GM21529 (cell line): ENCODE data around the gene MANF.
A peak's percentile ranks its signal among the peaks of the same experiment; 100 is the strongest.
"Not testable (repeated sequence)": the region's sequence is repeated elsewhere in the genome, so short reads cannot be mapped to it uniquely, and the experiment has no call there.

Experiments
- ATAC-seq: cut with Tn5 transposase; IDR thresholded peaks from one replicate; pipeline ENCODE4 v1.9.1; 2021; ENCODE audit not compliant: unreplicated experiment

MANF gene

DNA sequence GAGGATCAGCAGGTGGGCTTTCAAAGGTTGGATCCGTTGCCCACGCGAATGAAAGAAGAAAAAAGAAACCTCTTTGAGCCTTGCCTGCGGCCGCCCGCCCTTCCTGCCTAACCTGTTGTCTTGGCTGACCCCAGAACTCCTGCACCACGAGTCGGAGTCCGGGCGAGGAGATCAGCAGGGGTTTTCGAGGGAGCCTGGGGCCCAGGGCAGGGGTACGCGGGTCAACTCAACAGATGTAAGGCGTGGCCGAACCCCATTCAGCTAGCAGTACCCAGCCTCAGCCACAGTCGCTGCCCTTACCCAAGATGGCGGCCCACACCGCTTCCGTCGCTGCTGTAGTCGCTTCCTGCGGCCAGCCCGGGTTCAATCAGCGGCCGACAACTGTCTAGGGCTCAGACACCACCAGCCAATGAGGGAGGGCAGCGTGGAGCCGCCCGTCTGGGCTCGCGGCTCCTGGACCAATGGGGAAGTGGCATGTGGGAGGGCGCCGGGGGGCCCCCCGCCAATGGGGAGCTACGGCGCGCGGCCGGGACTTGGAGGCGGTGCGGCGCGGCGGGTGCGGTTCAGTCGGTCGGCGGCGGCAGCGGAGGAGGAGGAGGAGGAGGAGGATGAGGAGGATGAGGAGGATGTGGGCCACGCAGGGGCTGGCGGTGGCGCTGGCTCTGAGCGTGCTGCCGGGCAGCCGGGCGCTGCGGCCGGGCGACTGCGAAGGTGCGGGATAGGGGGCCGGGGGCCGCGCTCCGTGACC lies at the start of gene MANF:
Gene MANF, plus strand, starts transcription at position 566 of the 748 bp plus-strand sequence. Its CDS starts 52 bp downstream, at position 618.
- peak; percentile 95 for ATAC-seq

DNA sequence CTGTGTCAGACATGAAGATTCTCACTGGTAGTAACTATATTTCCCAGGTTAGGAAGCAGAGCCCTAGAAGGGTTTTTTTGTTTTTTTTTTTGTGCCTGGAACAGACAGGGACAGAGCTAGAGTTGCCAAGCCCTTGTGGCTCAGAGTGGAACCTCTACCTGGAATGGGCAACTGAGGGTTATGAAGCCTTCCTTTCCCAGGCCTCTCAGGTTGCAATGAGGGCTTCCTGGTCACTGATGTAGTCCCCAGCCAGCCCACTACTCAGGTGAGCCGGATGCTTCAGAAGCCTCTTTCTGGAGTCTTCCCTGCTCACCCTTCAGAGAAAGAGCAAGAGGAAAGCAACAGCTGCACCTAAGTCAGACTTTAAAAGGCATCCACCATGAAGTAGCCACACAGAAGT lies 48.8 kb upstream of the MANF start:
- ATAC-seq: no peak

DNA sequence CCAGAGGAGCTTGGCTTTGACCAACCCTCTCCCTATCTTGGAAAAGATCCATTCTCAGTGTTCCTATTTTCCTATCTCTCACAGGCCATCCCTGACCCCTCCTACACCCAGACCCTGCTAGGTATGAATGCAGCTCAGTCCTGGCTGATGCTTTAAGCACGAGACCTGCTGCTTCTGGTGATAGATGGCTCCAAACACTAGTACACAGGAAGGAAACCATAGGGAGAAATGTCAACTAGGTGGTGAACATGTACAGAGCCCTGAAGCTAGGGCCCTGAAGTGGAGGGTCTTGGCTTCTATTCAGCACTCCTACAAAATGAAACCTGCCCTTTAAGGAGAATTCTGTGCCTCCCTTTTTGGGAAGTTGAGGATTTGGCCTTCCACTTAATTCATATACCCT lies 47.4 kb upstream of the MANF start:
- ATAC-seq: no peak

DNA sequence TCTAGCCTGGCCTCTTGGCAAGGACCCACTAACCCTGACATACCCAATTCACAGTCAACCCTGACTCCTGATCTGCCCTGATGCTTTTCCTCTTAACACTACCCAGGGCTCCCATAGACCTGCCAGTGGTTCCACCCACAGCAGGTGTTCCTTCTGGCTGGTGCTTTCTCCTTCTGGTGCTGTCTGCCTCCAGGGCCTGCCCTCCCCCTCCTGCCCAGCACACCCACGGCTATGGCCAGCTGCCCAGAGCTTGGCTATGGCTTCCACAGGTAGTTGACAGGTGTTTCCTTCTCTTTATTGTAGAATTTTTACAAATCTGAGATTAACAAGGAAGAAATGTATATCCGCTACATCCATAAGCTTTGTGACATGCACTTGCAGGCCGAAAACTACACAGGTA lies 46.5 kb upstream of the MANF start:
- ATAC-seq: no peak

DNA sequence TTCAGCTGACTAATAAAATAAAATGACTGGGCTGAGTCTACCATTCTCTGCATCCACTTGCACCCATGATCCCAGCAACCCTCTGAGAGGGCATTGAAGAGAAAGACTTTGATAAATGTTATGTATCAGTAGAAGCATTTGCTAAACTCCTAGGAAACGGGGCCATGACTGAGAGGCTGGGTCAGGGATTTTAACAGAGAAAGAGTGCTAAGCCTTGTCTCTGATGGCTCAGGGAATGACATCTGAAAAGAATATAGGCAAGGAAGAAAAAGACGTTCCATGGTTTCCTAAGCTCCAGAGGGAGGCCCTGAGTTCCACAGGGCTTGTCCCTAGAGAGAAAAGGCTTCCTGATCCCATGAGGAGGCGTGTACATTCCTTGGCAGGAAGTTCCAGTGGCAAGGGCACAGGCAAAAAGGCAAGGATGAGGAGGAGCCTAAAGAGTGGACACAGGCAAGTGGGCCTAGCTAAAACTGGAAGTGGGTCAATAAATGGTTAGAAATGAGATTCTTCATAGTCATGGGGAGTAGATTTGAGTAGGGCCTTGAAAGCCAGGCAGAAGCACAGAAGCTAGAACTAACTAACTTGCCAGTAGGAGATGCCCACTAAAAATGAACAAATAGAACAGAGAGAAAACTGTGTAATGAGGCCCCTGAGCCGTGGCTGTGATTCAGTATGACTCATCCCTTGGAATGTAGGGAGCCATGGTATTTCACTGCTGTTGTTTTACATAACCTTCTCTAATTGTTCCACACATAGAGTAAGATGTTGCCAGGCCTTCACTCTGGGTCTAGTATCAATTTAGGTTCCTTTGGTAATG lies 44.9 kb upstream of the MANF start:
- no peak for ATAC-seq

DNA sequence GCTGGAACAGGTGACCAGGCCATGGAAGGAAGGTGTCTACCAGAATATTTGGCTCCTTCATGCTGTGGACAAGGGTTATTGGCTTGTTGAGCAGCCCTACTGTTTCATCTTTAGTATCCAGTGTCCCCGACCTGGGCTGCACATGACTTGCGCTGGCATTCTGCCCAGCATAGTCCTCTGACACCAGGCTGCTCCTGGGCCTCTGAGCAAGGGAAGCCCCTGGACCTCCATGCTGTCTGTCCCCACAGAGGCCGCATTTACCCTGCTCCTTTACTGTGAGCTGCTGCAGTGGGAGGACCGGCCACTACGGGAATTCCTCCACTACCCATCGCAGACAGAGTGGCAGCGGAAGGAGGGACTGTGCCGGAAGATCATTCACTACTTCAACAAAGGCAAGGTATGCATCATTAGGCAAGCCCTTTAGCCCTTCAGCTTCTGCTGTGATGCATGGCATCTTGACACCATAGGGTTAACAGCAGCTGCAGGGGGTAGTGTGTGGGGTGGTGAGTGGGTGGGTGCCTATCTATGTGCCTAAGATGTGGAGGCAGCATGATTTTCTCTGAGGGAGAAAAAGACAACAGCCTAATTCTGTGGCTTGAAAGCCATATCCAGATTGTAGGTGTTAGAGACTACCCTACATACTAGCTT lies 44.0 kb upstream of the MANF start:
- ATAC-seq: no peak

DNA sequence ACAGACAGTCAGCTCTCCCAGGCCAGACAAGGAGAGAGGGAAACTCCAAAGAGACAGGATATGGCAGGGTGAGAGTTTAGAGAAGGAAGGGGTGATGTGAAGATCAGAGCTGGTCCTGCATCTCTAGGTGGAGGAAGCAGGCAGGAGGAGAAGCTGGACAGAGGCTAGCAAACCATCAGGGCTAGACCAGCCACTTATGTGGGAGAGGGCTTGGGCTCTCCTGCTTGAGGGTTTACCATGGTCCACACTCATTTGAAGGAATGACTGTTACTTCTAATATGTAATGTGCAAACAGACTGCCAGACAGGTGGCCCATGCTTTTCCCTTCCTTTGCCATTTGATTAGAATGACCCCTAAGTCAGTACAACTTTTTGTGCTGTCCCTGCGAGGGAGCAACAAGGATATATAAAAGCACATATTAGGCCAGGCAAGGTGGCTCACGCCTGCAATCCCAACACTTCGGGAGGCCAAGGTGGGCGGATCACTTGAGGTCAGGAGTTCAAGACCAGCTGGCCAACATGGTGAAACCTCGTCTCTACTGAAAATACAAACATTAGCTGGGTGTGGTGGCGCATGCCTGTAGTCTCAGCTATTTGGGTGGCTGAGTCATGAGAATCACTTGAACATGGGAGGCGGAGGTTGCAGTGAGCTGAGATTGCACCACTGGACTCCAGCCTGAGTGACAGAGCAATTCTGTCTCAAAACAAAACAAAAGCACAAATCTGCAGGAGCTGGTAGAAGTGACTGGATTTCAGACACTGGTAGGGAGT lies 41.0 kb upstream of the MANF start:
- ATAC-seq: no peak

DNA sequence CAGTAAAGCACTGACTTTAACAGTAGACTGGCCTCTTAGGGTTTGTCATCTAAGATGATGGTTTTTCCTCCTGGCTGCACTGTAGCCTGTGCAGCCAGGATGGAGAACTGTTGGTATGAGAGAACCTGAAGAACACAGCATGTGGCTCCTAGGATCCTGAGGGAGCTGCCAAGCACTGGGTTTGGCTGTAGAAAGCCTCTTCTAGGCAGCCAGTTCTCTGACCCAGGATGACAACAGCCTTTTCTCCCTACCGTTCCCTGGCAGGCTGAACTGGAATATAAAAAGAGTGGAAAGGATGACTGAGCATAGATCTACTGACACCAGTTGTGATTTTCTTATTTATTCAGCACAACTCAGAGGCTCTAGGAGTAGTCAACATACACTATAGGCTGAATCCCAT lies 34.3 kb upstream of the MANF start:
- ATAC-seq: no peak

DNA sequence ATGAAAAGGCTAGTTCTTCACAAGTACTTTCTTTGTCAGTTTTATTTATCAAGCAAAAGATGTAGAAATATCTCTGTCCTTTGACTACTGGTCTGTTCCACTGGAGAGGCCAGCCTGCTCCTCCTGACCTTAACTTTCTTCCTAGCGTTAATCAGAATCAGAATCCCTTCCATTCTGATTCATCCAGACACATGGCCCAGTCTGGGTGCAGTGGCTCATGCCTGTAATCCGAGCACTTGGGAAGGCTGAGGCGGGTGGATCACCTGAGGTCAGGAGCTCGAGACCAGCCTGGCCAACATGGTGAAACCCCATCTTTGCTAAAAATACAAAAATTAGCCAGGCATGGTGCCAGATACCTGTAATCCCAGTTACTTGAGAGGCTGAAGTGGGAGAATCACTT lies 32.0 kb upstream of the MANF start:
- no peak for ATAC-seq

DNA sequence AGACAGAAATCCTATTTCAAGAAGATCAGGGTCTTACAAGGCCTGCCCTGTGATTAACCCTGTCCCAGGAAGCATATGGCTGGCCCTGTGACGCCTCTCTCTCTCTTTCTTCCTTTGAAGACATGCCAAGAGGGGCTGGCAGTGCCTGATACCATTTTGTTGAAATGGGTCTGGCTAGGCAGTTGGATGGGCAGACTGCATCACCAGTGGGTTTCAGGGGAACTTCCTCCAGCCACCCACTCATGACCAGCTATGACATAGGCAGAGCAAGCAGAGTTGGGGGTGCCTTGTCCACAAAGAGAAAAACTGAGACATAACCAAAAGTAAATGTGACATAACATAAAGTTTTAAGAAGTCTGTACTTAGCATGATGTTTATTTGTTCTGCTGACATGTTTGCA lies 31.4 kb upstream of the MANF start:
- ATAC-seq: no peak

DNA sequence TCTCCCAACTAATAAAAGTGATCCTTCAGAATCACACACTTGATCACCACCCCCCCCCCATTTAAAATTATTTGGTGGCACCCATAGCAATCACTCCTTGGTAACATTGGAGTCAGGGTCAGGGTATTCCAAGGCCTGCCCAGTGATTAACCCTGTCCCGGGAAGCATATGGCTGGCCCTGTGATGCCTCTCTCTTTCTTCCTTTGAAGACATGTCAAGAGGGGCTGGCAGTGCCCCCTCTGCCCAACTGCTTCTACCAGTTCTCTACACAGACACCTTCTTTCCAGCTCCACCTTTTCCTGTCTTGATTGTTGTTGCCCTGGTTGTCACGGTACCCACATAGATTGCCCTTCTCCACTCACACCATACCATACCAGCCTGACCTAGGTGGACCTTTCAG lies 30.9 kb upstream of the MANF start:
- no peak for ATAC-seq

DNA sequence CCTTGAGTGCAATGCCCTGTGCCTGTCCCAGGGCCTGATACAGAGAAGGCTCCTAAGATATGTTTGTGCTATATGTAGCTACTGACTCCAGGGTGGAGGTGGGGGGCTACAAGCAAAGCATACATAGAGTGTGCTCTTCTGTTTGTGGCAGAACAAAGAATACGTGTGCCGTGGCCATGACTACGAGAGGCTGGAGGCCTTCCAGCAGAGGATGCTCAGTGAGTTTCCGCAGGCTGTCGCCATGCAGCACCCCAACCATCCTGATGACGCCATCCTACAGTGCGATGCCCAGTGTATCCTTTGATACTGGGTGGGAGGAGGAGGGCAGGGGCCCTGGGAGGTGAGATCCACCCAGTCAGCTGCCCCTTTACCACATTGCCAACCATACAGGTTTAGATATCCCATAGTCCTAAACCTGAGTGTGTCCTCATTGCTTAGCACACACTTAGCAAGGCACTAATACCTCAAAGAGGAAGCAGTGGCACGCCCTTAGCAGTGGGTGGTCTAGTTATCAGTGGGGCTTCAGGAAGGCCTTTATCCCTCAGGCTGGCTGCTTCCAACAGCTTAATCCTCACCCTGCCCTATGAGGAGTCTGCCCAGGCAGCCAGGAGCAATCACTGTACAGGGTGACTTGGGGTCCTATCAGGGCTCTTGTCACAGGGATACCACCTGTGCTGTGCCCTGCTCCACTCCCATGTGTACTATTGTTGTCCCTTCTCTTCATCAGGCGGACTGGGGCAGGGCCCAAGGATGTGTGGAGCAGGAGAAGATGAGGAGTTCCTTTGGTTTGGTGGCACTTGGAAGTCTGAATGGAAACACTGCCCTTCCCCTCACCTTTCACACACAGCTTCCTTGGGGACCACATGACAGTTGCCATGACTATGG lies 30.1 kb upstream of the MANF start:
- ATAC-seq: no peak

DNA sequence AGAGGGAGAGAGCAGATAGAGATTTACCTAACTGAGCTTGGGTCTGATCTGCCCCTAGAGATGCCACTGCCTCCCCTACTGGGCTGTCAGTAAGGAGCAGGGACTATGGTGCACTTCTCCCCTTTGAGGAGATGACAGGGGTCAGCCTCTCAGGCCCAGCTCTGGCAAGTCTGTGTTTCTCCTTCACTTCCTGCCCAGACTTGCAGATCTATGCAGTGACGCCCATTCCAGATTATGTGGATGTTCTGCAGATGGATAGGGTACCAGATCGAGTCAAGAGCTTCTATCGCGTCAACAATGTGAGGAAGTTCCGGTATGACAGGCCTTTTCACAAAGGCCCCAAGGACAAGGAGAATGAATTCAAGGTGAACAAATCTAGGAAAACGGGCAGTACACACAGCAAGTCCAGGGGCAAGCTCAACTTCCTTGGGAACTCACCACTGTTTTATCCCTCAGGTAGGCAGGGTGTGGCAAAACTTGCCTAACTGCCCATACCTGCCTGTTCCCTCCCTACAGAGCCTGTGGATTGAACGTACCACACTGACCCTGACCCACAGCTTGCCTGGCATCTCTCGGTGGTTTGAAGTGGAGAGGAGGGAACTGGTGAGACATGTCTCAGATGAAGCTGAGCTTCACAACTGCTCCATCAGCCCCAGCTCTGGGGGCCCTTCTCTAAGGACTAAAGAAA lies 29.1 kb upstream of the MANF start:
- no peak for ATAC-seq

DNA sequence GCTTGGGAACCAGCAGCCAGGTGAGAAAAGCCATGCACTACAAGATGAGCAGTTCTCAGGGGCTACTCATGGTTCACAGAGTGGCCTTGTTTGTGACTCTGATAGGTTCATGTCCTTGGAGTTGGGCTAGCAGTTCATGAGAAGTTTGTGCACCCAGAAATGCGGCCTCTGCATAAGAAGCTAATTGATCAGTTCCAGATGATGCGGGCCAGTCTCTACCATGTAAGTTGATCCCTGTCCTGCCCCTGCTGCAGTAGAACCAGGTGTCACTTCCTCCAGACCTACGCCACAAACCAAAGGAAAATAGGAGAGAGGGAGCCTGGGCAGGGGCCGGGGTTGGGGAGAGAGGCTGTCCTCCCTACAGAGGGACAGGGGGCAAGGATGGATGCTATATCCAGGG lies 27.2 kb upstream of the MANF start:
- no peak for ATAC-seq

DNA sequence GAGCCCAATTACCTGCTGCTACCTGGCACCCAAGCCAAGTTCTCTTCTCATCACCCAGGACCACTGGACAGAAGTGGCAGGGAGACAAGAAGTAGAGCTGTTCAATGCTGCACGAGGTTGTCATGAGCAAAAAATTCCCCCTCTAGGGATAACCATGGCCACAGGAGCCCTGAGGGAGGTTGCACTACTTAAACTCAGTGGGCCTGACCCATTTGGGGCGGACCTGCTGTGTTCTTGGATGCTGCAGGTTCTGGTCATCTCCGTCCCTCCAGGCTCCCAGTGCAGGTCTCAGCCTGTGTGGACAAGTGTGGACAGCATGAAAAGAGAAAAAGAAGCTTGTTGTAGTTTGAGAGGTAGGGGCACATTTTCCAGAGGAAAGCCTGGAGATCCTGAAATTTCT lies 26.1 kb upstream of the MANF start:
- no peak for ATAC-seq

DNA sequence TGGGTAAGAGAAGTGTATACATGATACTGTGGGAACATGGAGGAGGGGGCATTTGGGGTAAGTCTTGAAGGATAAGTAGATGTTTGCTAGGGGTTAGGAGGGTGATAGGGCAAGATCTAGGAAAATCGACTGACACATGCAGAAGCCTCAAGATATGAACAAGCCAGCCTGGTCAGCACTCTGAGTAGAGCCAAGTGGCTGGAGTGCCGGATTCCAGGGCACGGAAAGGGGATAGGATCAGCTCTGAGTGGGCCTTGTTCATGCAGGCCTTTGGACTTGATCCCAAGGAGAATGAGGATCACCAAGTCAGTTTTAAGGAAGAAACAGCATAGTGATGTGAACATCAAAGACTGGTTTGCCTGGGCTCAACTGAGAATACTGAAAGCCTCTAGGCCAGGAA lies 24.3 kb upstream of the MANF start:
- ATAC-seq: no peak

DNA sequence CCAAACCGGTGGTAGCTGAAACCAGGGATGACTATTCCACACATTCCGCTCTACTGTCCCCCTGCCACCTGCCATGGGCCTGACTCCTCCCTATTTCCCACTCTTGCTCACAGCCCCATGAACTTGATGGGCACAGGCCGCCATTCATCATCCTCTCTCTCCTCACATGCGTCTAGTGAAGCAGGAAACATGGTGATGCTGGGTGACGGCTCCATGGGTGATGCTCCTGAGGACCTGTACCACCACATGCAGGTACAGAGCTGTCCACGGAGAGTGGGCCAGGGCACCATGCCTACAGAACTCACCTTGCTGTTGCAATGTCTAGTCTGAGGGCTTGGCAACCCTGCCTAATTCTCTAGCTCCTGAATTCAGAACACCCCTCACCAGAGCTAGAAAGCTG lies 23.3 kb upstream of the MANF start:
- ATAC-seq: no peak

DNA sequence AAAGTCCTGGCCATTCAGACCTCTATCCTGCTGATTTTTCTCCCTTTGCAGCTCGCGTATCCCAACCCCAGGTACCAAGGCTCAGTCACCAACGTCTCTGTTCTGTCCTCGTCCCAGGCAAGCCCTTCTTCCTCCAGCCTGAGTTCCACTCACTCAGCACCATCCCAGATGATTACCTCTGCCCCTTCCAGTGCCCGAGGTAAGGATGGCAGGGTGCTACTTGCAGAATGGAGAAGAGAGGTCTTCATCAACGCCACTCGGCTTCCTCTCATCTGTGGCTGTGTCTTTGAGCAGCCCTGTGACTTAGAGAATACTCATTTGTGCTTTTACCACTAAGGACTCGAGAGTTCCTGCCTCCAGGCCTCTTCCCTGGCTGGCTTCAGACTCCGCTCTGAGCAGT lies 22.6 kb upstream of the MANF start:
- ATAC-seq: no peak

DNA sequence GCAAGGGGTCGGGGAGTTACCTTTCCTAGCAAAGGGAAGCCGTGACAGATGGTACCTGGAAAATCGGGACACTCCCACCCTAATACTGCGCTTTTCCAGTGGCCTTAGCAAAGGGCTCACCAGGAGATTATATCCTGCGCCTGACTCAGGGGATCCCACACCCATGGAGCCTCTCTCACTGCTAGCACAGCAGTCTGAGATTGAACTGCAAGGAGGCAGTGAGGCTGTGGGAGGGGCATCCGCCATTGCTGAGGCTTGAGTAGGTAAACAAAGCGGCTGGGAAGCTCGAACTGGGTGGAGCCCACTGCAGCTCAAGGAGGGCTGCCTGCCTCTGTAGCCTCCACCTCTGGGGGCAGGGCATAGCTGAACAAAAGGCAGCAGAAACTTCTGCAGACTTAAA lies 16.8 kb upstream of the MANF start:
- ATAC-seq: not testable (repeated sequence)
